ENCODE data around the gene MARCHF4.

DNA sequence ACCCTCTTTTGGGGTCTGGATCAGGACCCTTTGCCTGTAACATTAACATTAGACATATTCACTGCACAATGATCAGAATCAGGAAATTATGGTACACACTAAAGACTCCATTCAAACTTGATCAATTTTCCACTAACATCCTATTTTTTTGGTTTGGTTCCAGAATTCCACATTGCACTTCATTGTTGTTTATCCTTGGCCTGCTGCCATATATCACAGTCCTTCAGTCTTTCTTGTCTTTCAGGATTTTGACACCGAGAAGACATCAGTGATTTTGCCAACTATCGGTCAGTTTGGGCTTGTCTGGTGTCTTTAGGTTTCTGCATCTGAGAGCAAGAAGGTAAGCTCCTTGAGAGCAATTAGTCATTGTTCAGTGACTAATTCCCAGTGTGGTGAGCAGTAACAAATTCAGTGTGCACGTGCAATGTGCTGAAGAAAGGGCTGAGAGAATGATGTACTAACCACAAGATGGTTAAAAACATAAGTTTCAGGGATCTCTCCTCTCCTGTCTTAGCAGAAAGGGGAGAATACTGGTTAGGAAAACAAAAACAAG is 23.5 kb downstream of the MARCHF4 start:
- TF ChIP-seq GTF2F1 (IDR thresholded peaks at IDR 0.05; ENCODE audit: borderline replicate concordance, low read depth, low read length), result no peak
- TF ChIP-seq POLR2A (IDR thresholded peaks at IDR 0.05; ENCODE audit: control extremely low read depth in 1 of 2, low read depth in 2 of 2, low read length in 2 of 2), result no peak
- TF ChIP-seq CREB1 (IDR thresholded peaks at IDR 0.05), result no peak
- TF ChIP-seq MAFK (IDR thresholded peaks at IDR 0.05; ENCODE audit: low read depth, low read length), result no peak
- no peak for TF ChIP-seq RBBP5 (IDR thresholded peaks at IDR 0.05; ENCODE audit: borderline replicate concordance, low read depth, low read length)
- TF ChIP-seq, protein P1, sequence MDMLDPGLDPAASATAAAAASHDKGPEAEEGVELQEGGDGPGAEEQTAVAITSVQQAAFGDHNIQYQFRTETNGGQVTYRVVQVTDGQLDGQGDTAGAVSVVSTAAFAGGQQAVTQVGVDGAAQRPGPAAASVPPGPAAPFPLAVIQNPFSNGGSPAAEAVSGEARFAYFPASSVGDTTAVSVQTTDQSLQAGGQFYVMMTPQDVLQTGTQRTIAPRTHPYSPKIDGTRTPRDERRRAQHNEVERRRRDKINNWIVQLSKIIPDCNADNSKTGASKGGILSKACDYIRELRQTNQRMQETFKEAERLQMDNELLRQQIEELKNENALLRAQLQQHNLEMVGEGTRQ (IDR thresholded peaks at IDR 0.05; ENCODE audit: low read length), result no peak

Measured in H1 (cell line).